ENCODE data around the gene RNF224.

- TF ChIP-seq CTCF (IDR thresholded peaks at IDR 0.05; ENCODE audit: poor library complexity, severe bottlenecking): no peak
- no peak for TF ChIP-seq EP300 (conservative IDR thresholded peaks at IDR 0.05; ENCODE audit: poor library complexity, severe bottlenecking)
- no peak for TF ChIP-seq SMC3 (conservative IDR thresholded peaks at IDR 0.05; ENCODE audit: poor library complexity)
- TF ChIP-seq TAF1 (IDR thresholded peaks at IDR 0.05; ENCODE audit: low read depth): no peak
- no peak for TF ChIP-seq EZH2 (IDR thresholded peaks at IDR 0.05; ENCODE audit: borderline replicate concordance, insufficient read depth, low read length, poor library complexity, severe bottlenecking)
- no peak for TF ChIP-seq POLR2AphosphoS5 (IDR thresholded peaks at IDR 0.05)
- TF ChIP-seq RAD21 (conservative IDR thresholded peaks at IDR 0.05): no peak
- TF ChIP-seq MXI1 (conservative IDR thresholded peaks at IDR 0.05; ENCODE audit: poor library complexity, severe bottlenecking): no peak
Measured at GRCh38 chr9:137187386-137187785, 39.9 kb upstream of the RNF224 start.
